Astrocyte of the spinal cord (primary cell): Measurements from ENCODE around the gene ETV4.

ENCODE experiments used
- DNase-seq: peaks from one replicate; pipeline ENCODE4 v3.0.0; 2011; ENCODE audit warnings: low read depth, low spot score
- H3K4me3 ChIP-seq: 2 replicates; pipeline ENCODE4 v1.5.1; 2011; ENCODE audit warnings: low read depth, mild to moderate bottlenecking, low read length, moderate library complexity
- in situ Hi-C: cut with HindIII; loops from 2 replicates; pipeline ENCODE4 v1.10.0; 2017; ENCODE audit warnings: low sequenced_read_pairs
- TF ChIP-seq, protein P1 (sequence below): IDR thresholded peaks from 2 replicates; pipeline ENCODE4 v1.5.1; 2012; ENCODE audit warnings: low read depth, mild to moderate bottlenecking, low read length, inconsistent platforms

The ETV4 gene

DNA sequence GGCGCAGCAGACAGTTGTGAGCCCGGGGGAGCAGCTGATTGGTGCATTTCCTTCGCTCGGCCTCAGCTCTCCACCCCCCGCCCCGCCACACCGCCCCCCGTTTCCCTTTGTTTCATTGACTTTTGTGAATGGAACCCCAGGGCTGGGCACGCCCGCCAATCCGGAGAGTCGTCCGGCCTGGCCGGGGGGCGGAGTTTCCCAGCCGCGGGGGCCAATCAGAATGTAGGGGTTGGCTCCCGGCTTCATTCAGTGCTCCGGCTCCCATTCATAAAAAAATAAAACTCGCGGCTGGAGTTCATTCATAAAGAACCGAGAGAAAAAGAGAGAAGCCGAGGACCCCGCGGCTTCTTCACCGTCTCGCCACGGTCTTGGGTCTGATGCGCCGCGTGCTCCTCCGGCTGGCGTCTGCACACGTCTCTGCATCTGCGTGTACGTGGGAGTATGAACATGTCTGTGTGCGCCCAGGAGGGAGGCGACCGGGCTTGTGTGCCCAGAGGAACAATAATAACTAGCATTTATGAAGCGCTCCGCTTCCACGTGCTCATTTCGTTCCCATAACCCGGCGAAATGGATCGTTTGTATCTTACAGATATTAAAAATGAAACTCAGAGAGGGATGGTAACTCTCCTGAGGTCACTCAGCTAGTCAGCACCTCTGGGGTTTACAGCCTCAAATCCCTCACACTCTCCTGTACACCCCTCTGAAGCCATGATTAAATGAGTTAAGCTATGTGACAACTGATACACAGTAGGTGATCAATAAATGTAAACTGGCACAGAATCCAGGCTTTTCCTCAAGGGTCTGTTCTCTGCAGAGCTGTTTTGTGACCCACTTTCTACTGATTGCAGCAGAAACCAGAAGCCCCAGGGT is at the start of gene ETV4:
ETV4 (minus strand) TSS at position 22 of the 870 bp plus-strand sequence. CDS start 723 bp downstream, outside the sequence.
- TF ChIP-seq, protein P1, sequence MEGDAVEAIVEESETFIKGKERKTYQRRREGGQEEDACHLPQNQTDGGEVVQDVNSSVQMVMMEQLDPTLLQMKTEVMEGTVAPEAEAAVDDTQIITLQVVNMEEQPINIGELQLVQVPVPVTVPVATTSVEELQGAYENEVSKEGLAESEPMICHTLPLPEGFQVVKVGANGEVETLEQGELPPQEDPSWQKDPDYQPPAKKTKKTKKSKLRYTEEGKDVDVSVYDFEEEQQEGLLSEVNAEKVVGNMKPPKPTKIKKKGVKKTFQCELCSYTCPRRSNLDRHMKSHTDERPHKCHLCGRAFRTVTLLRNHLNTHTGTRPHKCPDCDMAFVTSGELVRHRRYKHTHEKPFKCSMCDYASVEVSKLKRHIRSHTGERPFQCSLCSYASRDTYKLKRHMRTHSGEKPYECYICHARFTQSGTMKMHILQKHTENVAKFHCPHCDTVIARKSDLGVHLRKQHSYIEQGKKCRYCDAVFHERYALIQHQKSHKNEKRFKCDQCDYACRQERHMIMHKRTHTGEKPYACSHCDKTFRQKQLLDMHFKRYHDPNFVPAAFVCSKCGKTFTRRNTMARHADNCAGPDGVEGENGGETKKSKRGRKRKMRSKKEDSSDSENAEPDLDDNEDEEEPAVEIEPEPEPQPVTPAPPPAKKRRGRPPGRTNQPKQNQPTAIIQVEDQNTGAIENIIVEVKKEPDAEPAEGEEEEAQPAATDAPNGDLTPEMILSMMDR = no peak

DNA sequence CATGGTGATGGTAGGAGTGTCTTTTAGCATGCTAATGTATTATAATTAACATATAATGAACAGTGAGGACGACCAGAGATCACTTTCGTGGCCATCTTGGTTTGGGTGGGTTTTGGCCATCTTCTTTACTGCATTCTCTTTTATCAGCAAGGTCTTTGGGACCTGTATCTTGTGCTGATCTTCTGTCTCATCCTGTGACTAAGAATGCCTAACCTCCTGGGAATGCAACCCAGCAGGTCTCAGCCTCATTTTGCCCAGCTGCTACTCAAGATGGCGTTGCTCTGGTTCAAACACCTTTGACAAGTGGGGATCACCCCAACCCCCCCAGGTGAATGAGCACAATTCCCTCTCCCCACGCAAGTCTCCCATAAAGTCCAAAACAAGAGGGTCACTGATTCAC is 49.3 kb upstream of the ETV4 start:
- in situ Hi-C loops = no loop called here
- H3K4me3 ChIP-seq = no peak overlapping the region
- no peak for DNase-seq
- TF ChIP-seq, protein P1 = no peak

More for the DNA sequence above, at the start of gene ETV4:
- peak within 1 kb of the TSS; percentile 56 for H3K4me3 ChIP-seq
- DNase-seq = peak; percentile 97
- in situ Hi-C loops = no loop called here

DNA sequence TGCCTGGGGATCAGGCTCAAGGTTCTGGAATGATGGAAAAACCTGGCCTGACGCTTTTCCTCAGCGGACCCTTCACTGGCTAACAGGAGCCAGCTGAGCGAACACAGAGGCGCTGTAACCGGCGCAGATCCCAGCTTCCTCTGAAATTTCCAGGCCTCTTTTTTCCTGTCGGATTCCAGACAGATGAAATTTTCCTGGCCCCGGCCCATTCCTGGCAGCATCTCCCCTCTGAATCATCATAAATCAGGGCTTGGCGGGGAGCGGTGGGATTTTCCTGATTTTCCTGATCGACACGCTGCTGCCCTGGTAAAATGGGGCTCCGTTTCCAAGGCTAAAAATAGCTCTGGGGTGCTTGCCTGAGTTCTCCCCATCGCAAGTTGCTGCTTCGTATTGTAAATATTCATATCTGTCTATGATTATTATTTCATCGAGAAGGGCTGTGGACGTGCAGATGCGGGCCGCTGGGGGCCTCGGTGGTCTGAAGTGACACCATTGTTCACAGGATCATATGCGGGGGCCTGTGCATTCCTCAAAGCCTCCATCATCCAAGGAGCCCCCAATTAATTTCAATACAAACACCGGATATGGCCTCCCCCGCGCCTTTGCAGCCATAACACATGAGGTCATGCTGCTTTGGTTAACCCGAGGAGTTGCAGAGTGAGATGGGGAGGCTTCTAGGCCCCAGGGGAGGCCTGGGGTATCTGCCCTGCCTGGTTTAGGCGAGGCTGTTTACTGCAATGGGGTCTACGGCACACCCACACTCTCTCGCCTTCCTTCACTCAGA is 45.8 kb upstream of the ETV4 start:
- TF ChIP-seq, protein P1 = no peak
- in situ Hi-C loops = no loop called here
- peak; percentile 62 for DNase-seq
- H3K4me3 ChIP-seq = no peak overlapping the region

DNA sequence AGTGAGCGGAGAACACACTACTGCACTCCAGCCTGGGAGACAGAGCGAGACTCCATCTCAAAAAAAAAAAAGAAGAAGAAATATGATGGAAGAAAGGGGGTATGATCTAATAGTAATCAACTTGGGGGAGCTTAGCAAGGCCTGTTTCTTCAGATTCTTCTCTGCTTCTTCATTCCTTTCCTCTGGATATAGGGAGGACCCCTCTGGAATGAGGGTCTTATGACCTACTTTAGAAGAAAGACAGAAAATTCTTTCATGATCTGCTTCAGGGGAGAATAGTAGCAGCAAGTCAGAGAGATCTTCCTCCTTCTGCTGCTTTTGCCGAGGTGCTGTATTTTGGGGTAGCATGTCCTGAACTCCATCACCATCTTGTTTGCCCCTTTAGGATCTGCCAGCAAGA is 44.9 kb upstream of the ETV4 start:
- in situ Hi-C loops = no loop called here
- H3K4me3 ChIP-seq = no peak overlapping the region
- DNase-seq = no peak
- TF ChIP-seq, protein P1 = no peak

DNA sequence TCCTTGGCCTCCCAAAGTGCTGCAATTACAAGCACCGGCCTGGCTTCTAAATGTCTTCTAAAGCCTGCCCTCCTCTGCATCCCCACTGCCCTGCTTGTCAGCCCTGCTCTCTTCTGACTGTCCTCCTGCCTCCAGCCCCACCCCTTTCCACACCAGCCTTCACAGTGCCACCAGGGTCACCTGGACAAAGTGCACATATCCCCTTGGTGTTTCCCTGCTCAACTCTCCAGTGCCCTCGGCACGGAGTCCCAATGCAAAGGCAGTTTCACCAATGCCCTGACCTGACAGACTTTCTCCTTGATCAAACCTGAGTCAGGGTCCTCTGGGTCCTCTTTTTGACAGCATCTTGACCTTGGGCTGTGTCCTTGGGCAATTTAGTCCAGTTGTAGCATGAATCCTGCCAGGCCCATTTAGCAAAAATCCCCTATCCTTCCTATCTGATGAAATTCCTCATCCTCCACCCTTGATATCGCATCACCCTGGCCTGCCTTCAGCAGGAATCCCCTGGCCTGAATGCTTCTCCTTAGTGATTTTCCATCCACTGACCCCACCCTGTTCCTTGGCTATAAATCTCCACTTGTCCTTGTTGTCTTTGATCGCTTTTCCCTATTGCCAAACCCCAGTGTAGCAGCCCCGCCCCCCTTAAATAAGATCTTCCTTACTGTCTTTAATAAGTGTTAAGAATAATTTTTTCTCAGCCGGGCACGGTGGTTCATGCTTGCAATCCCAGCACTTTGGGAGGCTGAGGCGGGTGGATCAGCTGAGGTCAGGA is 42.7 kb upstream of the ETV4 start:
- in situ Hi-C loops = no loop called here
- H3K4me3 ChIP-seq = no peak overlapping the region
- DNase-seq = no peak
- TF ChIP-seq, protein P1 = no peak

DNA sequence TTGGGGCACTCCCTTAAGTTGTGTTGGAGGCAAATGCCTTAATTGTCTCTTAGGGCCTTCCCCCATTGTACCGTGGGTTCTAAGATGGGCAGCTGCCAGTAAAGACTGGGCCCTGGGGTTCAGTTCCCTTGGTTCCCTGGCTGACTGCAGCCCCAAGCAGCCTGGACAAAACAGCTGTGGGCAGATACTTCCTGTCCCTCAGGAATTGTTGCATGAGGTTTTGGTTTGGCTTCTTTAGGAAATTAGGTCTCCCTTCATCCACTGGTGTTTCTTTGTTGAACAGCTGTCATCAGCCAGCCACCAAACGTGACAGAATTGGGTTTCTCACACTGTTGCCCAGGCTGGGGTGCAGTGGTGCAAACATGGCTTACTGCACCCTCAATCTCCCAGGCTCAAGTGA is 42.0 kb upstream of the ETV4 start:
- TF ChIP-seq, protein P1 = no peak
- in situ Hi-C loops = no loop called here
- no peak overlapping the region for H3K4me3 ChIP-seq
- DNase-seq = no peak
